ENCODE measurements around the gene KRT86. TPM values are rescaled to one million over a fixed set of nuclear protein-coding genes. Genes with fewer than 3 reads are reported as not detected.
"Not testable (repeated sequence)": the region's sequence is repeated elsewhere in the genome, so short reads cannot be mapped to it uniquely, and the experiment has no call there.

Gene KRT86
- total RNA-seq, 2 donors from 2014 or later = 0.20 TPM; not detected in 1

DNA sequence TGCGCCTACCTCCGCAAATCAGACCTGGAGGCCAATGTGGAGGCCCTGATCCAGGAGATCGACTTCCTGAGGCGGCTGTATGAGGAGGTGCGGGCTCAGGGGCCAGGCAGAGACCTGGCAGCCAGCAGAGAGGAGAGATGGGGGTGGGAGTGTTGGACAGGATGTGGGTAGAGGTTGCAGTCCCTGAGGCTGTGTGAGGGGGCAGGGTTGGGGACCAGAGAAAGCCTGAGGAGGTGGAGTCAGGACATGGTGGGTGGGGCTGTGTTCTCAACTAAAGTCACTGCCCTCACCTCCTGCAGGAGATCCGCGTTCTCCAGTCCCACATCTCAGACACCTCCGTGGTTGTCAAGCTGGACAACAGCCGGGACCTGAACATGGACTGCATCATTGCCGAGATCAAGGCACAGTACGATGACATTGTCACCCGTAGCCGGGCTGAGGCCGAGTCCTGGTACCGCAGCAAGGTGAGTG, 30.5 kb downstream of the KRT86 start:
- ATAC-seq; intact Hi-C loops (cut with DNase I, micrococcal nuclease): not testable (repeated sequence)

DNA sequence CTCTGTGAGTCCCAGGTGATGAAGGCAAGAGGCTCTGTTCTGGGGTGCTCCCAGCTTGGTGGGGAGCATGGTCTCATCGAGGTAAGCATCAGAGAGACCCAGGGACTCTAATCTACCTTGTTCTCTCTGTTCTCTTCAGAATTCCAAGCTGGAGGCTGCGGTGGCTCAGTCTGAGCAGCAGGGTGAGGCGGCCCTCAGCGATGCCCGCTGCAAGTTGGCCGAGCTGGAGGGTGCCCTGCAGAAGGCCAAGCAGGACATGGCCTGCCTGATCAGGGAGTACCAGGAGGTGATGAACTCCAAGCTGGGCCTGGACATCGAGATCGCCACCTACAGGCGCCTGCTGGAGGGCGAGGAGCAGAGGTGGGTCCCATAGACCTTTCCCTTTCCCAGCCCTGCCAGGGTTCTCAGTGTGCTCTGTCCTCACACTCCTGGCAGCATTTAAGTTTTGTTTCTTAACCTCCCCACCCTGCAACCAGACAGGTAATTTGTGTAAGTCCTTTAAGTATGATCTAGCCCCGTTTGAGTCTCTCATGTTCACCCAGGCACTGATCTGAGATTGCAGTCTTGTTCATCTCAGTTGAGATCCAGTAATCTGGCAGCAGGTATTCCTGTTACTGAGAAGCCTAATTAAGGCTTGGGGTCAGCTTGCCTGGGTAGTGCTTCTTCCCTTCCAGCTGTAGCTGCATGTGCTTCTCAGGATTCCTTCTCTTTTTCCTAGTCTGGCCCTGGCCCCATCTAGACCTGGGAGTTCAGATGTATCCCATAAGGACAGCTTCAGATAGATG, 31.7 kb downstream of the KRT86 start:
- intact Hi-C loops (cut with DNase I, micrococcal nuclease) = no loop called here
- ATAC-seq (no peak), DNase-seq (no peak)

More for the DNA sequence above, 30.5 kb downstream of the KRT86 start:
- DNase-seq = peak in 1 of 2 donors; percentile 10

DNA sequence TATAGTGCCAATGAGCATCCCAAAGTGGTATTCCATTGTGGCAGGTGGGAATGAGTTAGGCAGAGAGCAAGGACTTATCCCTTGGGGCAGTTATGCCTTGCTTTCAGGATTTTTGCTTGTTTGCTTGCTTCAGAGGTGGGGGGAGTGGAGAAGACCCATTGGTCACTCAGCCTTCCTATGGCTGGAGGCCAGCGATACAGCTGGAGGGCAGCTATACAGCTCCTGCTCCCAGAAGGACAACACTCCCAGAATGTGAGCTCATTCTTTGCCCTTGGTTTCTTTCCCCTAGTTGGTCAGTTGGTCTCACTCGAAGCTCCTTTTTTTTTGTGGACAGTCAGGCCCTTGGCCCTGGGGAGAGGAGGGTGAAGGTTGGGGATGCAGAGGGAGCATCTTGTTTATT, 32.3 kb downstream of the KRT86 start:
- intact Hi-C loops (cut with DNase I, micrococcal nuclease) = no loop called here
- DNase-seq (no peak), ATAC-seq (no peak)

DNA sequence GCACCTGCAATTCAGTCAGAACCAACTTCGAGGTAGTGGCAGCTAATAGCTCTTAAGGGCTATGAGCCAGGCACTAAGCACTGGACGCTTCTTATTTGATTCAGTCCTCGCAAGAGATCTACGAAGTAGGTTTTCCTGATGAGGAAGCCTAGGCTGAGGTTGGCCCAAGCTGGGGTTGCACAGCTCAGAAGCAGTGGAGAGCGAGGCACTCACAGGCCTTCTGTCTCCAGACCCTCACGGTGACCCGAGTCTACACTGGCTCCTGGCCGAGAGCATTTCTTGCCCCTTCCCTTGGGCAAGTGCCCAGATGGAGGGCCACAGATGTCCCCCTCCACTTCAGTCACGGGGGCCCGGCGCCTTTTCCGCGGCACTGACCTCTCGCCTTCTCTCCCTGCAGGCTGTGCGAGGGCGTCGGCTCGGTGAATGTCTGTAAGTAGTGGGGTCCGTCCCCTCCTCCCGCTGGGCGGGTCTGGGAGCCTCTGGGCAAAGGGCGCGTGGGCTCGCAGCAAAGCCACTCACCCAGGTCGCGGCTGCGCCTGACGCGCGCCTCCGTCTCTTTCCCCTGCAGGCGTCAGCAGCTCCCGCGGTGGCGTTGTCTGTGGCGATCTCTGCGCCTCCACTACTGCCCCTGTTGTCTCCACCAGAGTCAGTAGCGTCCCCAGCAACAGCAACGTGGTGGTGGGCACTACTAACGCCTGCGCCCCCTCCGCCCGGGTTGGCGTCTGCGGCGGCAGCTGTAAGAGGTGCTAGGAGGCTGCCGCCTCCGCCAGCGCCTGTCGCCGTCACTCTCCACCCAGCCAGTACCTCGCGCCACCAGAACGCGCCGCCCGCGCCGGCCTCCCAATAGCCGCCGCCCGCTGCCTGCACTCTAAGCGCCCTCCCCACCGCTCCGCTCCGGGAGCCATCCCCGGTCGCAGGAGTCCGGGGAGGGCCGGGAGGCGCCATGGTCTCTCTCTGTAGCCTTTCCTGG, 33.7 kb downstream of the KRT86 start:
- ATAC-seq (peak; percentile 94), DNase-seq (peak; percentile 38 to 62)
- intact Hi-C loops (cut with DNase I, micrococcal nuclease) = no loop called here

DNA sequence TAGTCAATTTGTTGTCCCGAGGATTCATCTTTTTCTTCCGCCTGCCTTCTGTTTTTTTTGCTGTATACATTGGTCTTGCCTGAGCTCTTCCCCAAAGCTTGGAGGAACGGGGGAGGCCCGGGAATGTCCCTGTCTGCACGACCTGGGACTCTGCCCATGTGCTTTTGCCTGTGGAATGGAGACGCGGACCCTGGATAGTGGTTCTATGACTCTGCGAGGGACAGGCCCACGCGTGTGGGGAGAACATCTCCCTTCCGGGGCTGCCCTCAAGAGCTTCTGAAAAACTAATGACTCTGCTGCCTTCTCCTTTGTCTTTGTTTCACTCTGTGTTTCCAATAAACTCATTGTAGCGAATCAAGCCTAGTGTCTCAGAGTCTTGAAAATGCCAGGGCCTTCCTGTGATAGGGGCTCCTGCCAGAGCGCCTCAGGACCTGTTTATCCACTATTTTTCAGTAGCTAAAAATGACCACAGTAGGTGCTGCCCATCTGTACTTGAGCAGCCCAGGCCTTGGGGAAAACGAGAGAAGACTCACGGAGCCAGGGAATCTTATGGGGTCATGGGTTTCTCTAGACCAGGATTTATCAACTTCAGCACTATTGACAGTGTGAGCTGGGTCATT, 34.5 kb downstream of the KRT86 start:
- no peak for ATAC-seq
- intact Hi-C loops (cut with DNase I, micrococcal nuclease) = no loop called here

DNA sequence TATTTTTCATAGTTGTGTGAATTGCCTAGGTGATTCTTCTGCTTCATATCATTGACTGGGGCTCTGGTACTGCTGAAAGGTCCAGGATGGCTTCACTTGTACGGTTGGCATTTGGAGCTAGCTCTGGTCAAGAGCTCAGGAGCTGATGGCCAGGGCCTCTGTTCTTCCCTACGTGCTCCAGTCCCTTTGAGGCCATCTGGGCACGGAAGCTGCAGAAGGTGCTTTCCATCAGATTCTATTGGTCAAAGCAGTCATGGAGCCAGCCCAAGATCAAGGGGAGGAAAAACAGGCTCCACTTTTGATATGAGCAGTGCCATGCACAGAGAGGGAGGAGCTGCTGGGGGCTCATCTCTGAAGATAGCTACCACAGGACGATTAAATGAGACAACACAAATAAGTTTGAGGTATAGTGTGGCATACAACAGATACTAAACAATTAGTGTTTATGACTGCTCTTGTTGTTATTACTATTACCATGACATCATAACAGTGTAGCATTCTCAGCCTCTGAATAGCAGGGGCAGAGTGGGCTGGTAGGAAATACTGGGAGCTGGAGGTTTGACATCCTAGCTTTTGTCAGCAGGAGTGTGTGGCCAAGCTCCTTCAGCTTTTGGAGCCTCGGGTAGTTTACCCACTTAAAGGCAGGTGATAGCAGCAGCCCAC, 36.3 kb downstream of the KRT86 start:
- ATAC-seq (no peak), DNase-seq (no peak)
- intact Hi-C loops (cut with DNase I, micrococcal nuclease) = no loop called here

More for the DNA sequence above, 34.5 kb downstream of the KRT86 start:
- no peak for DNase-seq

DNA sequence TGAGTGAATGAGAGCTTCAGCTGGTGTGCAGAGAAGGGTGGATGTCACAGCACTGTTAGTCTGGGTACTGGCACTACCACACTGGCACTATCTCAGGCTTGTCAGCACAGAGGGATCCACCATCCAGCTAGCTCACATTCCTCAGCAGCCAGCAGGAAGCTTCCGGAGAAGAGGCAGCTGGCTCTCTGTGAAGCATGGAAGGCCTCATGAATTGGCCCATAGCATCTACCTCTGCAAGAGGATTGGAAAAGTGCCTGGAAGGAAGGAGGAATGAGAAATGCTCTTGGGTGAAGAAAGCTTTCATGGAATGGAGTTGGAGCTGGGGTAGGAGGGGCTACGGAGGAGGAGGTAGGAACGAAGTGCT, 36.8 kb downstream of the KRT86 start:
- ATAC-seq (no peak), DNase-seq (no peak)
- intact Hi-C loops (cut with DNase I, micrococcal nuclease) = no loop called here

DNA sequence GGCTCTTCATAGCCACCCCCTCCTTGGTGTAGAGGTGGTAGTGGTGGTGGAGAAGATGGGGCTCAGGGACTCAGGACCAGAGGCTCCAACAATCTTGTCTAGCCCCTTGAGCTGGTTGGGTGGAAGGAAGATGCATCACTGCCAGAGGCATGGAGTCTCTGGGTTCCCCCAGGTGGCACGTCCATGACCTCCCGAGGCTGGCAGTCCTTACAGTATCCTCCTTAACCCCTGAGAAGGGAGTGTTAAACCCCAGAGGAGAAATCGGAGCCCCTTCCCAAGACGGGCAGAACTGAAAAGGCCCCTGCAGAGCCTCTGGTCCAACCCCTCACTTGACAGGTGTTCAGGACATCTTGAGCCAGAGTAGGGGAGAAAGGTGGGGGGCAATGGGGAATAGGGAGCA, 37.6 kb downstream of the KRT86 start:
- intact Hi-C loops (cut with DNase I, micrococcal nuclease) = no loop called here
- no peak for DNase-seq
- ATAC-seq = no peak

DNA sequence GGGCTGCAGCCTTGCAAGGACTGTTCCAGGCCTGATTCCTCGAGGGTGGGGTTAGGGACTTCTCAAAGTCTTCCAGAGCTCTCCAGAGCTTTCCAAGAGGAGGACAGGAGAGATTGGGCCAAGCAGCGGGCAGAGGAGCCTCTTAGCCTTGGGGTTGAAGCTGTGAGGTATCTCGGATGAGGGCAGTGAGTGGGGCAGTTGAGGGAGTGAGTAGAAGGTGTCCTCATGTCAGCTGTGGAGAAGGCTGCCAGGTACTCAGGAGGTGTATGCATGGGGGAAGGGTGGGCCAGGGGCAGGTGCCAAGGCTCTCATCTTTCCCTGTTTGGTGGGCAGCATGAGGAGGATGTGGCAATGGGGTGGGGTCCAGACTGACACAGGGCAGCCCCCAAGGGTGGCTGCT, 39.0 kb downstream of the KRT86 start:
- intact Hi-C loops (cut with DNase I, micrococcal nuclease) = no loop called here
- ATAC-seq (no peak), DNase-seq (no peak)

DNA sequence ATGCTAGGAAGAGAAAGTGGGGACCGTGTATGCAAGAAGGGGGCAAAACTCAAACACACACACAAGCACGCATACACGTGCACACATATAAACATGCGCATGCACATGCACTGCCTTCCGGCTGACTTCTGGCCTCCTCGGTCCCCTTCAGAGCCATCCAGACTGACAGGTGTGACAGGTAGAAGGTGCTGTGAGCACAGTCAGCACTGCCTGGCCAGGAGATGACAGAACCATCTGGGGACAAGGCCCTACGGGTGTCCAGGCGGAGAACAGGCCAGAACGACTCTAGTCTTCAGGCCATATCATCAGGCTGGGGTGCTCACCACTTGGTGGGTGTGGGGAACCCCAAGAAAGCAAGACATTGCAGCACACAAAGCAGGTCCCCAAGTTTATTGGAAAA, 39.5 kb downstream of the KRT86 start:
- intact Hi-C loops (cut with DNase I, micrococcal nuclease) = no loop called here
- ATAC-seq (no peak), DNase-seq (no peak)

DNA sequence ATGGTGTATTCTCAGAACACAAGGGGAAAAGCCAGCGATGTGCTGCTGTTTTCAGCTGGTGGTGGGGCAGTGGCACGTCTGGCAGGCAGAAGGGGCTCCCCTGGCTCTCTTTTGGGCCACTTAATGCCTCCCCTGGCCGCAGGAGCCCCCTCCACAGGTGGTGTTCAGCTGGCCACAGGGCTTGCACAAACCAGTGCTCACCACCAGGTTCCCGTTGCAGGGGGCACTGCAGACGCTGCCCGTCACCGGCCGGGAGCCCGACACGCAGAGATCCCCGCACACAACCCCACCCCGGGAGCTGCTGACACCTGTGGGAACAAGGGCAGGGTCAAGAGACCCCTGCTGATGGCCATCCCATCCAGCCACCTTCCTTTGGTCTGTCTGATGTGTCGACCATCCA, 40.1 kb downstream of the KRT86 start:
- DNase-seq = no peak
- no peak for ATAC-seq
- intact Hi-C loops (cut with DNase I, micrococcal nuclease) = no loop called here

DNA sequence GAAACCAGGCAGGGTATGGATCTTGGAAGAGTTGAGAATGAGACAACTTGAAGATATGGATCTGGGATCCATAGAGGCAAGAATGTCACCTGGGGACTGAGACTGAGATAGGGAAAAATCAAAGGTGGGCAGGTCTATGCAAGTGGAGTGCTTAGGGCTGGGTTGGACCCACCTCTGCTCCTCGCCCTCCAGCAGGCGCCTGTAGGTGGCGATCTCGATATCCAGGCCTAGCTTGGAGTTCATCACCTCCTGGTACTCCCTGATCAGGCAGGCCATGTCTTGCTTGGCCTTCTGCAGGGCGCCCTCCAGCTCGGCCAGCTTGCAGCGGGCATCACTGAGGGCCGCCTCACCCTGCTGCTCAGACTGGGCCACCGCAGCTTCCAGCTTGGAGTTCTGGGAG, 41.3 kb downstream of the KRT86 start:
- not testable (repeated sequence) for ATAC-seq

DNA sequence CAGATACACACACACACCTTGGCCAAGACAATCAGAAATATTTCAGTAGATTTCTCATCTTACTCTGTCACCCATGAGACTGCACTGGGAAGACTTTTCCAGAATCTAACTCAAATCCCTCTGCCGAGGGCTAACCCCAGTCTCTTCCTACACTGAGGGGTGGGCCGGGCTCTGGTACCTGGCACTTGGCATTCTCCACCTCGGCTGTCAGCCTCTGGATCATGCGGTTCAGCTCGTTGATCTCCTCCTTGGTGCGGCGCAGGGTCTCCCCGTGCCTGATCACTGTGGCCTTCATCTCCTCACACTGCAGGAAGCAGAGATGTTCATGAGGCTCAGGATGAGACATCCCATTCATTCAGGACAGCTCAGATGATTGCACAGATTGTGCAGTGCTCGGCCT, 41.8 kb downstream of the KRT86 start:
- ATAC-seq (no peak), DNase-seq (no peak)
- intact Hi-C loops (cut with DNase I, micrococcal nuclease) = no loop called here

More for the DNA sequence above, 41.3 kb downstream of the KRT86 start:
- peak in 1 of 2 donors; percentile 26 for DNase-seq
- intact Hi-C loops (cut with DNase I, micrococcal nuclease) = not testable (repeated sequence)

DNA sequence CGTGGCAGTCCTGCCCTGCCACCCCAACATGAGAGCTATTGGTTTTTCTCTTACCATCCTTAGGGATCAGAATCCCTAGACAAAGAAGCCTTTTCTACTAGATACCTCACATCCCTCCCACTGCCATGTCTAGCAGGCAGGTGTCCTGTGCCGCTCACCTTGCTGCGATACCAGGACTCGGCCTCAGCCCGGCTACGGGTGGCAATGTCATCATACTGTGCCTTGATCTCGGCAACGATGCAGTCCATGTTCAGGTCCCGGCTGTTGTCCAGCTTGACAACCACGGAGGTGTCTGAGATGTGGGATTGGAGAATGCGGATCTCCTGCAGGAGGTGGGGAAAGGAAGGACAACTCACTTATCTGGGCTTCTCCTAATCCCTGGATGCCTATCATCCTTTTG, 42.3 kb downstream of the KRT86 start:
- ATAC-seq = no peak
- DNase-seq = no peak
- intact Hi-C loops (cut with DNase I, micrococcal nuclease) = no loop called here

DNA sequence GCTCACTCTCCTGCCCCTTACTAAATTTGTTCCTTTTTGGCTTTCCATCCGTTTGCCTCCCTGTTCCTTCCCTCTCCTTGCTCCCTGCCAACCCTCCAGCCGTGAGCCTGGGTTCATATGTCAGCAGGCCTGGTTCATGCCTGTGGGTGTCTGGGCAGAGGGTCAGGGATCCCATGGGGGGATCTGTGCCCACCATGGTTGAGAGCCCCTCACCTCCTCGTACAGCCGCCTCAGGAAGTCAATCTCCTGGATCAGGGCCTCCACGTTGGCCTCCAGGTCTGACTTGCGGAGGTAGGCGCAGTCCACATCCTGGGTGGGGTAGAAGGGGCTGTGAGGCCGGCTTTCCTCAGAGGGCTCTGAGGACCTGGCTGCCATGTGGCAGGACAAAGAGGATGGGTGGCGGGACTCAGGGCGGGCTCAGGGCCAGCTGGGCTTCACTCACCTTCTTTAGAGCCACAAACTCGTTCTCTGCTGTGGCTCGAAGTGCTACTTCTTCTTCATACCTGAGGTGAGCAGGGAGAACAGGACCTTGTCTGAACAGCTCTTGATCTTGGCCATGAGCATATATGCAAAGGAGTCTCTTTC, 43.1 kb downstream of the KRT86 start:
- DNase-seq (no peak), ATAC-seq (no peak)
- intact Hi-C loops (cut with DNase I, micrococcal nuclease) = no loop called here

DNA sequence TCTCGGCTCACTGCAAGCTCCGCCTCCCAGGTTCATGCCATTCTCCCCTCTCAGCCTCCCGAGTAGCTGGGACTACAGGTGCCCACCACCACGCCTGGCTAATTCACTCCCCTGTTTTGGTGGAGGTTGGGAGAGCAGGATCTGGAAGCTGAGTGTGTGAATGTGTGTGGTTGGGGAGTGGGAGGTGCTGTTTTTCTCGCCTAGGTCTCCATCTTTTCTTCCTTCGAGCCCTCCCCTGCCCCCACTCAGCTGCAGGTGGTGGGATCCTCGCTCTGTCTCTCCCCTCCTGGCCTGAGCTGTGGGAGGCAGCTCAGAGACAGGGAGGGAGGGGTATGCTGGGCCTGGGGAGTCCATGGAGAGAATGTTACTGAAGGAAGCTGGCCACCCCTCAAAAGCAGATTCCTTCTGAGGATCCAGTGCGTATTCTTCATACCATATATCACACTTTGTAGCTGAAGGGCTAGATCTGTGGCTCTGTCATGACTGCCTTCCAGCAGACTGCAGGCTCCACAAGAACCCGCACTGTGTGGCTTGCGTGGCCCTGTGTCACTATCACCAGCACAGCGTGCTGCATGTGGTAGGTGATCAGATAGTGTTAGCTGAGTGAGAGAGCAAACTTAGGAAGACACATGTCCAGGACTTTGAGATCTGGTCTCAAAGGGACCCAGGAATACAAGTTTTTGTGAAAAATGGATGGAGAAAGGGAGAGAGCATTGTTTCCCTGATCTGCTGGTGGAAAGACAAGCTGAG, 44.0 kb downstream of the KRT86 start:
- DNase-seq = no peak
- intact Hi-C loops (cut with DNase I, micrococcal nuclease) = no loop called here
- ATAC-seq = no peak

DNA sequence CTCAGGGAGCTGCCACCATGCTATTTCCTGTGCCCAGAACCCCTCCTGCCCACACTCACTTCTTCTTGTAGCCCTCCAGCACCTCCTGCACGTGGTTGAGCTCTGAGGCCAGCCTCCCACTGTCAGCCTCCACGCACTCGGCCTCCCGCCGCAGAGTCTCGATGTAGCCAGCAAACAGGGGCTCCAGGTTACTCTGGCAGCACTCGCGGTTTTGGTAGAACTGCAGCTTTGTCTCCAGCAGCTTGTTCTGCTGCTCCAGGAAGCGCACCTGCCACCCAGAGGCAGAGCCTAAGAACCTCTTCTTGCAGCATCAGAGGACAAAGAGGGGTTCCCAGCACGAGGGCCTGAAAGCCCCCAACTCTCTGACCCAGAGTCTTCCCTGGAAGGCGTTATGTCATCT, 44.7 kb downstream of the KRT86 start:
- intact Hi-C loops (cut with DNase I, micrococcal nuclease) = no loop called here
- DNase-seq = no peak
- no peak for ATAC-seq

All from left colon (tissue), 2 donors.